Ishikawa (cell line): ENCODE measurements around the gene FAM89A.

Experiments used
- CEBPB ChIP-seq: IDR thresholded peaks from 2 replicates; pipeline ENCODE4 v1.6.1; 2012
- CREB1 ChIP-seq: IDR thresholded peaks from 2 replicates; pipeline ENCODE4 v1.6.1; 2012; ENCODE audit warnings: low read depth
- EGR1 ChIP-seq: IDR thresholded peaks from 2 replicates; pipeline ENCODE4 v1.6.1; 2012
- EP300 ChIP-seq: IDR thresholded peaks from 2 replicates; pipeline ENCODE4 v1.6.1; 2012; ENCODE audit warnings: borderline replicate concordance
- FOXM1 ChIP-seq: IDR thresholded peaks from 2 replicates; pipeline ENCODE4 v1.6.1; 2012; ENCODE audit warnings: low read depth, borderline replicate concordance
- MAX ChIP-seq: IDR thresholded peaks from 2 replicates; pipeline ENCODE4 v1.6.1; 2012
- NFIC ChIP-seq: IDR thresholded peaks from 2 replicates; pipeline ENCODE4 v1.6.1; 2012
- RAD21 ChIP-seq: IDR thresholded peaks from 2 replicates; pipeline ENCODE4 v1.6.1; 2012; ENCODE audit warnings: low read depth
- REST ChIP-seq: IDR thresholded peaks from 2 replicates; pipeline ENCODE4 v1.6.1; 2012; ENCODE audit warnings: low read depth, mild to moderate bottlenecking
- TAF1 ChIP-seq: IDR thresholded peaks from 2 replicates; pipeline ENCODE4 v1.6.1; 2012; ENCODE audit warnings: low read depth, mild to moderate bottlenecking
- TCF12 ChIP-seq: IDR thresholded peaks from 2 replicates; pipeline ENCODE4 v1.6.1; 2012; ENCODE audit warnings: low read depth
- TEAD4 ChIP-seq: IDR thresholded peaks from 2 replicates; pipeline ENCODE4 v1.6.1; 2012
- YY1 ChIP-seq: IDR thresholded peaks from 2 replicates; pipeline ENCODE4 v1.6.1; 2012; ENCODE audit warnings: low read depth
- ZBTB7A ChIP-seq: IDR thresholded peaks from 2 replicates; pipeline ENCODE4 v1.6.1; 2012; ENCODE audit warnings: low read depth
- TF ChIP-seq, protein P1 (sequence below): IDR thresholded peaks from 2 replicates; pipeline ENCODE4 v1.6.1; 2012

The FAM89A gene

DNA sequence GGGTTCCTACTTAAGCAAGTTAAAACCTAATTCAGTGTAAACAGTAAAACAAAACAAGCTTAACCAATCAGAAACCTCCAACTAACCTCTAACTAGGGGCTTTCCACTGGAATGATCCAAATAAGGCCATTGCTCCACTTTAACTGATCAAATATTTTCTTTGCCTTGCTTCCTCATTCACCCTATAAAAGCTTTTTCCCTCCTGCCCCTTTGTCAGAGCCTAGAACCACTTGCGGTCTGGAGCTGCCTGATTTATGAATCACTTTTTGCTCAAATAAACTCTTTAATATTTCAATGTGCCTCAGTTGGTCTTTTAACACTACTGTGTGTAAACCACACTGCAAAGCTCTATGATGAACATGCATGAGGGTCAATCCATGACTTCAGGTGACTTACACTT lies 4.5 kb upstream of the FAM89A start:
- no peak for TF ChIP-seq CEBPB
- TF ChIP-seq EP300: no peak
- no peak for TF ChIP-seq ZBTB7A

DNA sequence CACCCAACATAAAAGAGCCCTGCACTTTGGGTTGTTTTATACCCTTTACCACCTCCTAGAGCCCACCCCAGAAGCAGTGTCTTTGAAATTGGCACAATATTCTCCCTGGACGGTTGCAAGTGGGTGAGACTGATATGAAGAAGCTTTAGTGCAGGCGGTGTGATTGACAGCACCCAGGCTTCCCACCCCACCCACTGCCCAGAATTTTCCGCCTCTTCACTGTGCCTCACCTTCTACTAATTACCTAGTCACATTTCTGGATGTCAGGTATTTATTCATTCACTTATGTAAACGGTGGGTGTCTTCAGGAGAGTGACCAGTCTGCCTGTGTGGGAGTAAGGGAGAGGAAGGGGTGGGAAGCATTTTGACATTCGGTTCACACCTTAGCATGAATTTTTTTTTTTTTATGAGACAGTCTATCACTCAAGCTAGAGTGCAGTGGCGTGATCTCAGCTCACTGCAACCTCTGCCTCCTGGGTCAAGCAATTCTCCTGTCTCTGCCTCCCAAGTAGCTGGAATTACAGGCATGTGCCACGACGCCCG lies 1.7 kb upstream of the FAM89A start:
- TF ChIP-seq ZBTB7A (no peak), EGR1 (no peak)

DNA sequence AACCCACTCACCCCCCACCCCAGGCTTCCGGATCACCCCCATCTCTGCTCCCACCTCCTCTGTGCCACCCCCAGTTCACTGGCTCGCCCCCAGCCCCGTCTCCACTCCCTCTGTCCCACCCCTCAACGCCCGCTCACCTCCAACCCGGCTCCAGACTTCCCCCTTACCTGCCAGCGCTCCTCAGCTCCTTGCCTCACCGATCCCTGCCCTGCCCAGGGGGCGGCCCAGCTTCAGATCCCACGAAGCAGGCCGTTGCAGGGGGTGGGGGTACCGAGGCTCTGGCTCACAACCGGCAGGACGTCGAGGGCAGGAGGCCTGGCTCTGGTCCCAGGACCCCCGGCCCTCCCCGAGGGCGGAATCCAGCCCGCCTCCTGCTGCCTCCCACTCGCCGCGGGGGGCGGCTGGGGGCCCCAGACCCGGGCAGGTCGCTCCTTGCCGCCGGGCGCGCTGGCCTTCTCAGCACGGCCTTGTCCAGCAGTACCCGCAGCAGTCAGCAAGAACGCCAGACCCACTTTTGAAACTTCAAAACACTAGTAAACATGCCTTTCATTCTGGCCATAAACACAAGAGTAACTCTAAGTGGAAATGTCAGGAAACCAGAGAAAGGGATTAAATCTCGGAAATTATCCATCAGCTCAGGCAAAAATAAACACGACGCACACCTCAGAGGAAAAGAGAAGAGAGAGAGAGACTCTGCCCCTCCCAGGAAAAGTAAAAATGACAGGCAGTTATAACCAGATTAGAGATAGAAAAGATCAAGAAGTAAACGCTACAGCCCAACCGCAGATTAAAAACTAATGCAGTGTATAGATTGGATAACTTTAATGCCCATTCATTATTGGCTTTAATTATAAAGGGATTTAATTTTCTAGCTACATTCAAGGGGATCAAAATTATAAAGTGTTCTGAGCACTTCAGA lies 1.0 kb upstream of the FAM89A start:
- no peak for TF ChIP-seq MAX
- TF ChIP-seq YY1: no peak
- TF ChIP-seq NFIC: no peak
- 0 out of 2 replicates have a peak, but pooled peaks have one; percentile 46 for TF ChIP-seq ZBTB7A
- TF ChIP-seq FOXM1: no peak

GRCh38 chr1:231039161-231040018 lies 664 bp downstream of the FAM89A start:
- TF ChIP-seq ZBTB7A: peak; percentile 50; the same call in 1 of the 2 replicates
- peak; percentile 15; the same call in 1 of the 2 replicates for TF ChIP-seq MAX
- no peak for TF ChIP-seq FOXM1
- no peak for TF ChIP-seq TEAD4
- TF ChIP-seq CREB1: no peak
- no peak for TF ChIP-seq RAD21
- peak; percentile 48; the same call in 1 of the 2 replicates for TF ChIP-seq REST
- no peak for TF ChIP-seq EP300
- TF ChIP-seq CEBPB: no peak

DNA sequence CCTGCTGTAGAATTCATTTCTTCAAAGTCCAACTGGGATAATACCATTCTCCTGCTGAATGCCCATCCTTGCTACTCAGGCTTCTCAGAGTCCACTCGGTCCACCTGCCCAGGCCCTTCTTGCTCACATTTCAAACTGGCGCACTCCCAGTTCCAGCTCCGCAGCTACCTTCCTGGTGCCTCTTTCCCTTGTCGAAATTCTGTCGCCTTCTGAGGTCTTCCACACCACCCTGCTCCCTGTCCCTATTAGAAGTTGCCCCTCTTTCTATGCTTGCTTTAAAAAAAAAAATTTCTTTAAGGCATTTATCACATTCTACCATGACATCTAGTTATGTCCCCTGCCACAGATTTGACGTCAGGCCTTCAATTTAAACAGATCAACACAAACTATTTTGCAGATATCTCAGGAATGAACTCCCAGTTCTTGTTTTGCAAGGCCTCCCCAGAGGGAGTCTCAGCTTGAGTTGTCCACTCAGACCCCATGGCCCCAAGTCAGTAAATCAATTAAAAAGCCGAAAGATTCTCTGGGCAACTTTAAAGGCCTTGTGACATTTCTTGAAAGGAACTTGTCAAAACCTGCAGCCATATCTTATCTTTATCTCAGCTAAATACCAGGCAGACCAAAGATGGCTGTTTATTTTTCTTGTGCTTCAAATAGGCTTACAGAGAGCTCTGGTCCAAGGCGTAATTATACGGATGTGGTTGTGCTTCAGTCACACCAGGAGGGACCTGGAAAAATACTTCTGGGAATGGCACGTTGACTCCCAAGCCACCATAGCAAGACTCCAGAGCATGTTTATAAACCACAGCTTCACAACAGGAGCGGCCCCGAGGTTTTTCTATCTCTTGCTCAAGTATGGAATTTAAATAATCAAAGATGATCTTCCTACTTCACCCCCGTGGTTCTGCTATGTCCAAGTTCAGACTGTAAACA lies 2.2 kb downstream of the FAM89A start:
- TF ChIP-seq REST (no peak), MAX (no peak), CEBPB (no peak), EGR1 (no peak), TAF1 (no peak), CREB1 (no peak), NFIC (no peak), YY1 (no peak), ZBTB7A (no peak), TCF12 (no peak), TEAD4 (no peak), EP300 (no peak), FOXM1 (no peak), RAD21 (no peak)
- TF ChIP-seq, protein P1, sequence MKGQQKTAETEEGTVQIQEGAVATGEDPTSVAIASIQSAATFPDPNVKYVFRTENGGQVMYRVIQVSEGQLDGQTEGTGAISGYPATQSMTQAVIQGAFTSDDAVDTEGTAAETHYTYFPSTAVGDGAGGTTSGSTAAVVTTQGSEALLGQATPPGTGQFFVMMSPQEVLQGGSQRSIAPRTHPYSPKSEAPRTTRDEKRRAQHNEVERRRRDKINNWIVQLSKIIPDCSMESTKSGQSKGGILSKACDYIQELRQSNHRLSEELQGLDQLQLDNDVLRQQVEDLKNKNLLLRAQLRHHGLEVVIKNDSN: no peak
